DND-41 (cell line): ENCODE results near the gene ZC3H15.

Experiments used
- ATAC-seq: fragments of 200-7000 bp; cut with Tn5 transposase; 3 replicates; pipeline ENCODE4 v1.9.1; 2021; ENCODE audit warnings: low read depth; ENCODE audit not compliant: insufficient read depth
- DNase-seq: peaks from one replicate; pipeline ENCODE4 v3.0.0-alpha.2; 2020
- H2AFZ ChIP-seq: 2 replicates; pipeline ENCODE4 v1.6.0; 2012; ENCODE audit warnings: low read depth, low read length
- H3K27ac ChIP-seq: 2 replicates; pipeline ENCODE4 v1.5.1; 2012; ENCODE audit warnings: low read length, inconsistent platforms
- H3K27me3 ChIP-seq: fragments of 200-600 bp; sonication (generic); 2 replicates; pipeline ENCODE4 v1.6.0; 2012; ENCODE audit warnings: low read length, mild to moderate bottlenecking, inconsistent platforms; ENCODE audit not compliant: insufficient read depth, poor library complexity
- H3K36me3 ChIP-seq: 2 replicates; pipeline ENCODE4 v1.5.1; 2012; ENCODE audit warnings: low read length, inconsistent platforms; ENCODE audit not compliant: insufficient read depth
- H3K4me1 ChIP-seq: 2 replicates; pipeline ENCODE4 v1.5.1; 2012; ENCODE audit warnings: mild to moderate bottlenecking, low read length; ENCODE audit not compliant: insufficient read depth
- H3K4me2 ChIP-seq: 2 replicates; pipeline ENCODE4 v1.6.0; 2012; ENCODE audit warnings: mild to moderate bottlenecking, moderate library complexity, low read length, inconsistent platforms; ENCODE audit not compliant: insufficient read depth
- H3K4me3 ChIP-seq, 2 experiments: fragments of 200-600 bp in 1 of 2; shearing (Covaris generic) in 1 of 2; 2 replicates each; pipeline ENCODE4 v1.5.1; 2012 to 2016; ENCODE audit warnings: inconsistent platforms in 2 of 2, low read length in 2 of 2, mild to moderate bottlenecking in 2 of 2, low read depth in 1 of 2, moderate library complexity in 1 of 2
- H3K79me2 ChIP-seq: 2 replicates; pipeline ENCODE4 v1.6.0; 2012; ENCODE audit warnings: low read length, inconsistent platforms; ENCODE audit not compliant: insufficient read depth
- H3K9ac ChIP-seq: 2 replicates; pipeline ENCODE4 v1.6.0; 2012; ENCODE audit warnings: low read depth, mild to moderate bottlenecking, inconsistent platforms, low read length, moderate library complexity
- H3K9me3 ChIP-seq: 2 replicates; pipeline ENCODE4 v1.5.1; 2012; ENCODE audit warnings: low read length, moderate library complexity, mild to moderate bottlenecking, inconsistent platforms; ENCODE audit not compliant: insufficient read depth, severe bottlenecking
- H4K20me1 ChIP-seq: 2 replicates; pipeline ENCODE4 v1.6.0; 2012; ENCODE audit warnings: low read length; ENCODE audit not compliant: insufficient read depth
- EZH2 ChIP-seq: IDR thresholded peaks from 3 replicates; pipeline ENCODE4 v1.6.1; 2012; ENCODE audit warnings: borderline replicate concordance, low read depth, mild to moderate bottlenecking, moderate library complexity, low read length, inconsistent platforms; ENCODE audit not compliant: severe bottlenecking
- TF ChIP-seq, protein P1 (sequence below): IDR thresholded peaks from 2 replicates; pipeline ENCODE4 v1.5.1; 2012; ENCODE audit warnings: borderline replicate concordance, low read length, moderate library complexity, mild to moderate bottlenecking; ENCODE audit not compliant: poor library complexity, severe bottlenecking; ENCODE audit errors: extremely low read depth

The ZC3H15 gene

DNA sequence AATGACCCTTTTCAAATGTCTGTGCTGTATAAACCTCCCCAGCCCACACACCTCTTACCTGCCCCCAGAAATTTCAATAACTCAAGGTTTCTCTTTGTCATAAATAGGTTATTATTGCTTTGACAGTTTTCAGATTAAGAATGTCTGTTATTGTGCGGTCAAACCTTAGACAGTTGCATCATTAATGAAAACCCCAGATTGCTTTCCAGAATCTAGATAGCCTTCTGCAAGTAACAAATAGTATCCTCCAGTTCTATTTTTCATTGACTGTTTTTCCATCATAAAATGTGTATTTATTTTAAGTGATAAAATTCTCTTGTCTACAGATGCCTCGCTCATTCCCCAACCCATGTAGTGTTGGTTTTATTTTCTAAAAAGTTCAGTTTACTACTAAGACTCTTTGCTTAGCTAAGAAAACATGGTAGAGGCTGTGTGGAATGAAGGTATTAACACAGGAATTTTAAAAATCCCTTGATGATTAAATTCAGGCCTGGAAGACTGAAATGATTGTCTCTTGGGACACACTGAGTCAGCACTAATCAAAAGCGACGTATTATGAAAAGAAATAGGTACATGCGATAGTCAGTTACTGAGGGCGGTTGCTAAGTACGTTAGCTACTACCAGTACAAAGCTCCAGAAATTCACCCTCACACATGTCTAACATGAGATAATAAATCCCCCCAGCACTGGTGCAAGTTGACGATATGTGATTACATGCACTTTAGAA lies 65.4 kb downstream of the ZC3H15 start:
- no peak overlapping the region for H3K9ac ChIP-seq
- no peaks in the 10 kb centered on the region for H3K36me3 ChIP-seq
- no peaks in the 10 kb centered on the region for H3K4me1 ChIP-seq
- no peak overlapping the region for H3K4me3 ChIP-seq
- no peak for TF ChIP-seq EZH2
- TF ChIP-seq, protein P1, sequence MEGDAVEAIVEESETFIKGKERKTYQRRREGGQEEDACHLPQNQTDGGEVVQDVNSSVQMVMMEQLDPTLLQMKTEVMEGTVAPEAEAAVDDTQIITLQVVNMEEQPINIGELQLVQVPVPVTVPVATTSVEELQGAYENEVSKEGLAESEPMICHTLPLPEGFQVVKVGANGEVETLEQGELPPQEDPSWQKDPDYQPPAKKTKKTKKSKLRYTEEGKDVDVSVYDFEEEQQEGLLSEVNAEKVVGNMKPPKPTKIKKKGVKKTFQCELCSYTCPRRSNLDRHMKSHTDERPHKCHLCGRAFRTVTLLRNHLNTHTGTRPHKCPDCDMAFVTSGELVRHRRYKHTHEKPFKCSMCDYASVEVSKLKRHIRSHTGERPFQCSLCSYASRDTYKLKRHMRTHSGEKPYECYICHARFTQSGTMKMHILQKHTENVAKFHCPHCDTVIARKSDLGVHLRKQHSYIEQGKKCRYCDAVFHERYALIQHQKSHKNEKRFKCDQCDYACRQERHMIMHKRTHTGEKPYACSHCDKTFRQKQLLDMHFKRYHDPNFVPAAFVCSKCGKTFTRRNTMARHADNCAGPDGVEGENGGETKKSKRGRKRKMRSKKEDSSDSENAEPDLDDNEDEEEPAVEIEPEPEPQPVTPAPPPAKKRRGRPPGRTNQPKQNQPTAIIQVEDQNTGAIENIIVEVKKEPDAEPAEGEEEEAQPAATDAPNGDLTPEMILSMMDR = no peak
- no peak for DNase-seq
- H3K9me3 ChIP-seq = no peaks in the 10 kb centered on the region
- no peaks in the 10 kb centered on the region for H4K20me1 ChIP-seq
- H3K79me2 ChIP-seq = no peaks in the 10 kb centered on the region
- ATAC-seq = no peak
- H3K27me3 ChIP-seq = no peaks in the 10 kb centered on the region
- H2AFZ ChIP-seq = no peak overlapping the region
- no peak overlapping the region for H3K27ac ChIP-seq
- no peak overlapping the region for H3K4me2 ChIP-seq

DNA sequence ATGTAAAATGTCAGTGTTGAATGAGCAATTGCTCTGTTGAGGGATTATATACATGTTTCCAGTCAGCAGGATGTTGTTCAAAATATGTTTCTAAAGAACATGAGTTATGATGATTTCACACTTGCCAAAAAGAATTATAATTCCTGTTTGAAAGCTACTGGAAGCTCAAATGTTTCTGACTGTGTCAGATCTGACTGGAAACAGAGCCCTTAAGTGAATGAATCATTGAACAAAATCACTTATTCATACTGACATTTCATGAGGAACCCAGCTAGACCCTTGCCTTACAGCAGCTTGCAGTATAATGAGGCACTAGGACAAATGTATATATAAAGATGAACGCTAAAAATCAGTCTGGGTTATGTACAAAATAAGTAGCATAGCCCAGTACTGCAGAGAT lies 68.4 kb downstream of the ZC3H15 start:
- no peak overlapping the region for H3K27ac ChIP-seq
- no peak for ATAC-seq

DNA sequence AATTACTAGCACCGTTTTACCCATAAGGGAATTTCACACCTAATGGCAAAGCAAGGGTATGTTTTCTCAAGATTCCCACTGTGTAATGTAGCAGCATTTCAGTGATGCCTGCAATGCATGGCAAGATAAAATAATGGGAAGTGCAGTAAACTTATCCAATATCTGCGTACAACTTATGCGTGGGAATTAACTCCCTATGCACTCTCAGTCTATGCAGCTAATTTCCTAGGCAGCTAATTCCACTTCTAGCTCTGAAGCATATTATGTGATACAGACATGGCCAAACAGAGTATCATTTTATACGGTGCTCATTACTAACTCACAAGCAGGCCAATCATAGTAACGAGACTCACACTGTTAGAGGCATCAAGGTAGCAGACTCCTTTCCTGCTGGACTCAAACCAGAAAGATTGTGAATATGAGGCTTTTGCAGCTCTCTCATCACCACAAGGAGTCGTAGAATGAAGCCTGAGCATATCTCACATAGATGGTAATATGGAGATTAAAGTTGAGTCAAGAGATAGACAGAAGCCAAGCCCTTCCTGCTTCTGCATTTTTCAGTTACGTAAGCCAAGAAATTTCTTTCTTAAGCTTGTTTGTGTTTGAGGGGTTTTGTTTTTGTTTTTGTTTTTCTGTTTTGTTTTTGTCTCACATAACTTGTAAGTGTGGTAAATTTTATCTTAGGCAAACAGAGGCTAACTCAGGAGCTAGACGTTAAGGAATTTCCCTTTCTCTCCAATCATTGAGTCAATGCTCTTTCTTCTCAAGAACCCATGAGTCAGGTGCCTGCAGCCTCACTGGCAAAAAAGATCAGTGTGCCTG lies 69.0 kb downstream of the ZC3H15 start:
- Histone ChIP-seq H3K27ac (no peak overlapping the region), H3K27me3 (no peaks in the 10 kb centered on the region), H3K79me2 (no peaks in the 10 kb centered on the region), H3K9me3 (no peaks in the 10 kb centered on the region), H2AFZ (no peak overlapping the region), H3K36me3 (no peaks in the 10 kb centered on the region), H3K4me1 (no peaks in the 10 kb centered on the region), H3K4me2 (no peak overlapping the region), H3K4me3 (no peak overlapping the region), H3K9ac (no peak overlapping the region), H4K20me1 (no peaks in the 10 kb centered on the region)
- no peak for DNase-seq
- no peak for ATAC-seq
- TF ChIP-seq EZH2 = no peak
- TF ChIP-seq, protein P1 = no peak

More for the DNA sequence above, 68.4 kb downstream of the ZC3H15 start:
- Histone ChIP-seq H3K36me3 (no peaks in the 10 kb centered on the region), H3K4me1 (no peaks in the 10 kb centered on the region), H2AFZ (no peak overlapping the region), H3K27me3 (no peaks in the 10 kb centered on the region), H3K9ac (no peak overlapping the region), H3K4me3 (no peak overlapping the region), H4K20me1 (no peaks in the 10 kb centered on the region), H3K9me3 (no peaks in the 10 kb centered on the region), H3K79me2 (no peaks in the 10 kb centered on the region), H3K4me2 (no peak overlapping the region)
- DNase-seq = no peak
- TF ChIP-seq, protein P1 = no peak
- TF ChIP-seq EZH2 = no peak
